ENCODE data around the gene TEAD1. TPM values are rescaled to one million over a fixed set of nuclear protein-coding genes. Genes with fewer than 3 reads are reported as not detected.

TEAD1 gene
- total RNA-seq, 1 experiment from 2014 or later, result not detected

DNA sequence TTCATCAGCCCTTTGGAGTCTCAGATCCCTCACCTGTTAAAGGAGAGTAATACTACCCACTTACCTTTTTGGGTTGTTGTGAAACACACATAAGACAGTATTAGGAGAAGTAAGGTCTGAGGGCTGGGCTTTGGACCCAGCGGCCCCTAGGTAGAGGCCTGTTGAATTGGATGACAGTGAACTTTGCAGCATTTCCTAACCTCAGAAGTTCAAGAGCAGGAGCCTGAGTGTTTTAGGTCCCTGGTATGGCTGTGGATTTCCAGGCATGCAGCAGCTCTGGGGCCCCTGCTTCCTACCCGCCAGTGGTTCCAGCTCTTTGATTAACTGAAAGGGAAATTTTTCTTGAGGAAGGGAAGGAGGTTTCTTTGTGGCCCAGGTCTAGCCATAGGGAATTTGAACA lies 58.9 kb downstream of the TEAD1 start:
- no peak overlapping the region for H3K4me3 ChIP-seq (ENCODE audit: low read length)
- no peak overlapping the region for H3K4me2 ChIP-seq (ENCODE audit: low read depth, low read length, poor library complexity, severe bottlenecking)
- no peak overlapping the region for H2AFZ ChIP-seq (ENCODE audit: low read length)
- no peak overlapping the region for H3K9ac ChIP-seq (ENCODE audit: low read length)
- no peak for DNase-seq
- H3K27me3 ChIP-seq (ENCODE audit: low read length), result no peaks in the 10 kb centered on the region
- H3K4me1 ChIP-seq (ENCODE audit: low read length), result no peaks in the 10 kb centered on the region
- no peak overlapping the region for H3K27ac ChIP-seq (ENCODE audit: low read length)
- no peaks in the 10 kb centered on the region for H3K9me3 ChIP-seq (ENCODE audit: low read length)
- no peaks in the 10 kb centered on the region for H4K20me1 ChIP-seq (ENCODE audit: insufficient read depth, low read depth, low read length)
- no peaks in the 10 kb centered on the region for H3K36me3 ChIP-seq (ENCODE audit: insufficient read depth, low read length)
- H3K79me2 ChIP-seq (ENCODE audit: low read length), result no peaks in the 10 kb centered on the region
- H3K9me2 ChIP-seq (replicated peaks; ENCODE audit: insufficient read depth, low read length), result no peaks in the 10 kb centered on the region

DNA sequence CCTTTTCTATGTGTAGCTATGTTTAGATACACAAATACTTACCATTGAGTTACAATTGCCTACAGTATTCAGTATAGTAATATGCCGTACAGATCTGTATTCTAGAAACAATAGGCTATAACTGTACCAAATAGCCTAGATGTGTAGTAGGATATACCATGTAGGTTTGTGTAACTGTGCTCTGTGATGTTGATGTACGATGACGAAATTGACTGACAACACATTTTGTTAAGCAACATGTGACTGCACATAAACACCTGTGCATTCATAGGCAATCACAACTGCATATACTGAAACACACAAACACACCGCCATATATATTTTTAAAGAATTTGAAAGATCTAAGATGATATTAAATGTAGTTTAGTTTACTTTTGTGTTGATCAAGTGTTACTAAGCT lies 60.4 kb downstream of the TEAD1 start:
- no peaks in the 10 kb centered on the region for H3K79me2 ChIP-seq (ENCODE audit: low read length)

DNA sequence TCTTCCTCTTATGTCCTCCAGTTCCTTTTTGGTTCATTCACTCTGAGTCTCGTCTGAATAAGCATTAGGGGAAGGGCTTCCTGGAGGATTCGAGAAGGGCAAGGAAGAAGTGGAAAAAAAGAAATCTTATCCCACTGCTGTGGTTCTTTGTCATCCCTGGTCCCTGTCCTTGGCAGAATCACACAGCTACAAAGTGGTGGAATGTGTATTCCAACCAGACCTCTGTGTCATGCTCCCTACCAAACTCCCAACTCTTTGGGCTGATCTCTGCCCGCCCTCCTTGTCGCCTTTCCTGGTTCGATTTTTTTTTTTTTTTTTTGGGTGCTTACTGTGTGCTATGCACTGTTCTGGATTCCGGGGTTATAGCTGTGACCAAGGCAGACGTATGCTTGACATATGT lies 61.0 kb downstream of the TEAD1 start:
- H4K20me1 ChIP-seq (ENCODE audit: insufficient read depth, low read depth, low read length), result no peaks in the 10 kb centered on the region
- no peak for DNase-seq
- H3K9me3 ChIP-seq (ENCODE audit: low read length), result no peaks in the 10 kb centered on the region
- no peak overlapping the region for H2AFZ ChIP-seq (ENCODE audit: low read length)
- H3K9ac ChIP-seq (ENCODE audit: low read length), result no peak overlapping the region
- H3K27ac ChIP-seq (ENCODE audit: low read length), result no peak overlapping the region
- H3K36me3 ChIP-seq (ENCODE audit: insufficient read depth, low read length), result no peaks in the 10 kb centered on the region
- no peaks in the 10 kb centered on the region for H3K9me2 ChIP-seq (replicated peaks; ENCODE audit: insufficient read depth, low read length)
- no peaks in the 10 kb centered on the region for H3K27me3 ChIP-seq (ENCODE audit: low read length)
- H3K4me2 ChIP-seq (ENCODE audit: low read depth, low read length, poor library complexity, severe bottlenecking), result no peak overlapping the region
- H3K79me2 ChIP-seq (ENCODE audit: low read length), result no peaks in the 10 kb centered on the region
- H3K4me1 ChIP-seq (ENCODE audit: low read length), result no peaks in the 10 kb centered on the region
- no peak overlapping the region for H3K4me3 ChIP-seq (ENCODE audit: low read length)

More for the DNA sequence above, 60.4 kb downstream of the TEAD1 start:
- Histone ChIP-seq H3K36me3 (ENCODE audit: insufficient read depth, low read length) (no peaks in the 10 kb centered on the region), H3K9ac (ENCODE audit: low read length) (no peak overlapping the region), H3K4me3 (ENCODE audit: low read length) (no peak overlapping the region), H3K27me3 (ENCODE audit: low read length) (no peaks in the 10 kb centered on the region), H4K20me1 (ENCODE audit: insufficient read depth, low read depth, low read length) (no peaks in the 10 kb centered on the region), H3K9me3 (ENCODE audit: low read length) (no peaks in the 10 kb centered on the region), H3K27ac (ENCODE audit: low read length) (no peak overlapping the region), H3K4me1 (ENCODE audit: low read length) (no peaks in the 10 kb centered on the region), H3K4me2 (ENCODE audit: low read depth, low read length, poor library complexity, severe bottlenecking) (no peak overlapping the region), H3K9me2 (replicated peaks; ENCODE audit: insufficient read depth, low read length) (no peaks in the 10 kb centered on the region), H2AFZ (ENCODE audit: low read length) (no peak overlapping the region)
- DNase-seq, result no peak

DNA sequence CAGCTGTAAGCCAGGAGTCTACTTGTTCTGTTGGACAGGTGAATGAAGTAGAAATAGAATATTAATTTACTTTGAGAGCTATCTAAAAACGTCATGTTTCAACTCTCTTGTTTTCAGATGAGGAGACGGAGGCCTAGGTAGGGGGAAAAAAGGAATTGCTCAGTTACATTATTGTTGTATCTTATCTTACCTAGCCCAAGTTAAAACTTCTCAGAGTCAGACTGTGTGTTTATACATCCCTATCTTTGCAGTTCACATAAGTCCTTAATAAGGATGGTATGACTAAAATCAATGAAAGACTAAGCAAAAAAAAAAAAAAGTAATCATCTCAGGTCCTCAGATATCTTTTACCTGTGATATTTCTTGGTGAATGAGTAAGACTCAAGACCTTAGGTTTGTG lies 62.8 kb downstream of the TEAD1 start:
- H3K9me2 ChIP-seq (replicated peaks; ENCODE audit: insufficient read depth, low read length), result no peaks in the 10 kb centered on the region
- no peaks in the 10 kb centered on the region for H3K27me3 ChIP-seq (ENCODE audit: low read length)
- no peaks in the 10 kb centered on the region for H3K4me1 ChIP-seq (ENCODE audit: low read length)
- DNase-seq, result no peak
- no peaks in the 10 kb centered on the region for H3K9me3 ChIP-seq (ENCODE audit: low read length)
- no peak overlapping the region for H3K4me3 ChIP-seq (ENCODE audit: low read length)
- H3K4me2 ChIP-seq (ENCODE audit: low read depth, low read length, poor library complexity, severe bottlenecking), result no peak overlapping the region
- no peak overlapping the region for H3K27ac ChIP-seq (ENCODE audit: low read length)
- no peaks in the 10 kb centered on the region for H3K79me2 ChIP-seq (ENCODE audit: low read length)
- H2AFZ ChIP-seq (ENCODE audit: low read length), result no peak overlapping the region
- H3K36me3 ChIP-seq (ENCODE audit: insufficient read depth, low read length), result no peaks in the 10 kb centered on the region
- H4K20me1 ChIP-seq (ENCODE audit: insufficient read depth, low read depth, low read length), result no peaks in the 10 kb centered on the region
- no peak overlapping the region for H3K9ac ChIP-seq (ENCODE audit: low read length)

DNA sequence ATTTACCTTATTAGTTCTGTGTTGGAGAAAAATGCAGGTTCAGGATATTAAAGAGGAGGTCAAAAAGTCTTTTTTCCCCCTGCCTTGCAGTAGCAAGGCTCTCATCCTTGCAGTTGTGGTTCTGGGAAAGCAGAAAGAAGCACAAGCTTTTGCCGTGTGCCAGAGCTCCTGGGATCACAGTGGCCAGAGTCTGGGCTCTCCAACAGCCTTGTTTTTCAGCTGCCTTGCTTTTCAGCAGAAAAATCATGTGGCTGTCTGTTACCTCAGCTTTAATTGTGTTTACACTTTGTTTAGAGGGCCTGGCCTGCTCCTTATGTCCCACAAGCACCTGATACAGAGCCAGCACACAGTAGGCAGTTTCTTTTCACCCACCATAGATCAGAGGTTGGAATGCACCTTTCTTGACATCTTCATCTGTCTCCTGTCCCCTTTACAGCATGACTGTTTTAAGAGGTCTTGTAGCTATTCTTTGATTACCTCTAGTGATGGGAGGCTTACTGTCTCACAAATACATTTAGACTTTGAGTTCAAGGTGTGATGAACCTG lies 67.5 kb downstream of the TEAD1 start:
- no peaks in the 10 kb centered on the region for H3K9me2 ChIP-seq (replicated peaks; ENCODE audit: insufficient read depth, low read length)
- no peak for DNase-seq
- H3K27ac ChIP-seq (ENCODE audit: low read length), result no peak overlapping the region
- no peaks in the 10 kb centered on the region for H3K79me2 ChIP-seq (ENCODE audit: low read length)
- H3K4me2 ChIP-seq (ENCODE audit: low read depth, low read length, poor library complexity, severe bottlenecking), result no peak overlapping the region
- no peak overlapping the region for H3K9ac ChIP-seq (ENCODE audit: low read length)
- no peaks in the 10 kb centered on the region for H3K27me3 ChIP-seq (ENCODE audit: low read length)
- H3K36me3 ChIP-seq (ENCODE audit: insufficient read depth, low read length), result no peaks in the 10 kb centered on the region
- H2AFZ ChIP-seq (ENCODE audit: low read length), result no peak overlapping the region
- H4K20me1 ChIP-seq (ENCODE audit: insufficient read depth, low read depth, low read length), result no peaks in the 10 kb centered on the region
- no peak overlapping the region for H3K4me3 ChIP-seq (ENCODE audit: low read length)
- H3K4me1 ChIP-seq (ENCODE audit: low read length), result no peaks in the 10 kb centered on the region
- H3K9me3 ChIP-seq (ENCODE audit: low read length), result no peaks in the 10 kb centered on the region

DNA sequence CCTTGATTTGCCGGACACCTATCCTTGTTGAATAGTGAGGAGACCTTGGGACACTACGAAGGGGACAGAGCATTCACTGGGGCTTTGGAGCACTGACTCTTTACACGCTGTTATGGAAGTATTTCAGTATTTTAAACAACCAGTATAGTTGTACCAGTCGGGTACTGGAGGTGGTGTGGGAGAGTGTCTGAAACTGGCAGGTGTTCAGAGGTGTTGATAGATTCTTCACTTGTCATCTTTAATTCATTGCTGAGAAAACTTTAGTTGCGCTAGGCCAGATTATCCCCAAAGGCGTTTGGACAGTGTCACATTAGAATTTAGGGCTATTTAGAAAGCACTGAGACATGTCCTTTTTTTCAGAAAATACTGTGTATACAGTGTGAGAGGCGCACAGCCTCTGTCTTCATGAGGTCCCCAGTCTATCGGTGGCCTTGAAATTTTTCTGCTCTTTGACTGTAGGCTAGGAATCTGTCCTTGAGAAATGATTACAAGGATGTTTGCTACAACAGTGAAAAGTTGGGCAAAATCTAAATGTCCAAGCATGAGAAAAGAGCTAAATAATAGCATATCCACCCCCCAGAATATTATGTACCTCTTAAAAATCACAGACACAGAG lies 69.7 kb downstream of the TEAD1 start:
- Histone ChIP-seq H3K9me2 (replicated peaks; ENCODE audit: insufficient read depth, low read length) (no peaks in the 10 kb centered on the region), H3K79me2 (ENCODE audit: low read length) (no peaks in the 10 kb centered on the region), H3K4me1 (ENCODE audit: low read length) (no peaks in the 10 kb centered on the region), H2AFZ (ENCODE audit: low read length) (no peak overlapping the region), H3K9me3 (ENCODE audit: low read length) (no peaks in the 10 kb centered on the region), H4K20me1 (ENCODE audit: insufficient read depth, low read depth, low read length) (no peaks in the 10 kb centered on the region), H3K27me3 (ENCODE audit: low read length) (no peaks in the 10 kb centered on the region), H3K36me3 (ENCODE audit: insufficient read depth, low read length) (no peaks in the 10 kb centered on the region), H3K4me2 (ENCODE audit: low read depth, low read length, poor library complexity, severe bottlenecking) (no peak overlapping the region), H3K4me3 (ENCODE audit: low read length) (no peak overlapping the region), H3K27ac (ENCODE audit: low read length) (no peak overlapping the region), H3K9ac (ENCODE audit: low read length) (no peak overlapping the region)
- DNase-seq, result no peak

DNA sequence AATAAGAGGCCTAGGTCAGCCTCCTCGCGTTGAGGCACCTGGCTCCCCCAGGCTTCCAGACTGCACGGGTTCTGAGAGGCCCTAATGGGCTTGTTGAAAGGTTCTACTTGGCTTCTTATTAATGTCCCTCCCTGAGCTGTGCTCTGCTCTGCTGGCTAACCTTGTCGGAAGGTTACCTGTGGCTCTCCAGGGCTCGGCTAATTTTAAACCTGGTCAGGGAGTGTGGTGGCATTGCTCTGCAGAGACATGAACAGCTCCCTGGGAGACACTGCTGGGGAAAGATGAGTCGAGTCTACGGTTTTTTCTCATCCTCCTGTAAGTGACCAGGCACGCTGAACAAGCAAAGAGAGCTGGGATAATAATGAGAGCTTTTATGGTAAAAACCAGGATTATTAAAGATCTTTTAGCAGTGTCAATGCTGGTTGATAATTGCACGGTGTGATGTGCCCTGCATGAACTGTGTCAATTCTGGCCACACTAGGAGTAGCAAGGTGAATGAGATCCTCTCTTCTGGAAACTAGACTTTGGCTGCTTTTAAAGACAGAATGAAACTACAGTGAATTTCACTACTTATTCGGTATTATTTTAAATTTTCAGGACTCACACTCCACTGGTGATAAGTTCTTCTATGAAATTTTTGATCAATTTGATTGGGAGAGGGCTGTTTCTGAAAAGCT lies 70.7 kb downstream of the TEAD1 start:
- Histone ChIP-seq H3K4me1 (ENCODE audit: low read length) (no peaks in the 10 kb centered on the region), H4K20me1 (ENCODE audit: insufficient read depth, low read depth, low read length) (no peaks in the 10 kb centered on the region), H3K4me3 (ENCODE audit: low read length) (no peak overlapping the region), H3K79me2 (ENCODE audit: low read length) (no peaks in the 10 kb centered on the region), H3K9me3 (ENCODE audit: low read length) (no peaks in the 10 kb centered on the region), H3K27me3 (ENCODE audit: low read length) (no peaks in the 10 kb centered on the region), H3K4me2 (ENCODE audit: low read depth, low read length, poor library complexity, severe bottlenecking) (no peak overlapping the region), H2AFZ (ENCODE audit: low read length) (no peak overlapping the region), H3K27ac (ENCODE audit: low read length) (no peak overlapping the region), H3K9ac (ENCODE audit: low read length) (no peak overlapping the region), H3K36me3 (ENCODE audit: insufficient read depth, low read length) (no peaks in the 10 kb centered on the region), H3K9me2 (replicated peaks; ENCODE audit: insufficient read depth, low read length) (no peaks in the 10 kb centered on the region)
- DNase-seq, result no peak

DNA sequence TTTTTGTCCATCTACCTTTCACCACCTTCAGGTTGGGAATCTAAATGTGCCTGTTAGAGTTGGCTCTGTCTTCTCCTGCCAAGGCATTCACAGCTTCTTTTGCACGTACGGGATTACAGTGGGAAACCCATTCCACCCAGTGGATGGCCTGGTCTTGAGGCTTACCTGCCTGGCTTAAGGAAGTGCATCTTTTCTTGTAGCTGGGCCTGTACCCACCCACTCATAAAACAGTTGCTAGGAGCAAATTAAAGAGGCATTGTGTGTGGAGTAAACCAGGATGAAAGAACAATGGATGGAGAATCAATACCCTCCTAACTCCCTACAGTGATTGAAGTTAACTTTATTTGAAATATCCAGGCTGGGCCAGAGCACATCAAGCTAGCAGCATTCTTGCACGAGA lies 71.6 kb downstream of the TEAD1 start:
- DNase-seq, result no peak
- no peak overlapping the region for H3K4me3 ChIP-seq (ENCODE audit: low read length)
- no peaks in the 10 kb centered on the region for H3K4me1 ChIP-seq (ENCODE audit: low read length)
- no peaks in the 10 kb centered on the region for H3K9me3 ChIP-seq (ENCODE audit: low read length)
- H3K27me3 ChIP-seq (ENCODE audit: low read length), result no peaks in the 10 kb centered on the region
- no peaks in the 10 kb centered on the region for H3K36me3 ChIP-seq (ENCODE audit: insufficient read depth, low read length)
- no peak overlapping the region for H3K9ac ChIP-seq (ENCODE audit: low read length)
- H3K79me2 ChIP-seq (ENCODE audit: low read length), result no peaks in the 10 kb centered on the region
- no peak overlapping the region for H3K27ac ChIP-seq (ENCODE audit: low read length)
- no peaks in the 10 kb centered on the region for H4K20me1 ChIP-seq (ENCODE audit: insufficient read depth, low read depth, low read length)
- no peak overlapping the region for H2AFZ ChIP-seq (ENCODE audit: low read length)
- H3K9me2 ChIP-seq (replicated peaks; ENCODE audit: insufficient read depth, low read length), result no peaks in the 10 kb centered on the region
- H3K4me2 ChIP-seq (ENCODE audit: low read depth, low read length, poor library complexity, severe bottlenecking), result no peak overlapping the region

All from Karpas-422 (cell line).